DND-41 (cell line): ENCODE data around the gene ATG9B.

Source experiments
- ATAC-seq: fragments of 200-7000 bp; cut with Tn5 transposase; 3 replicates; pipeline ENCODE4 v1.9.1; 2021; ENCODE audit warnings: low read depth; ENCODE audit not compliant: insufficient read depth
- DNase-seq: peaks from one replicate; pipeline ENCODE4 v3.0.0-alpha.2; 2020
- H2AFZ ChIP-seq: 2 replicates; pipeline ENCODE4 v1.6.0; 2012; ENCODE audit warnings: low read depth, low read length
- H3K27ac ChIP-seq: 2 replicates; pipeline ENCODE4 v1.5.1; 2012; ENCODE audit warnings: low read length, inconsistent platforms
- H3K27me3 ChIP-seq: fragments of 200-600 bp; sonication (generic); 2 replicates; pipeline ENCODE4 v1.6.0; 2012; ENCODE audit warnings: low read length, mild to moderate bottlenecking, inconsistent platforms; ENCODE audit not compliant: insufficient read depth, poor library complexity
- H3K36me3 ChIP-seq: 2 replicates; pipeline ENCODE4 v1.5.1; 2012; ENCODE audit warnings: low read length, inconsistent platforms; ENCODE audit not compliant: insufficient read depth
- H3K4me1 ChIP-seq: 2 replicates; pipeline ENCODE4 v1.5.1; 2012; ENCODE audit warnings: mild to moderate bottlenecking, low read length; ENCODE audit not compliant: insufficient read depth
- H3K4me2 ChIP-seq: 2 replicates; pipeline ENCODE4 v1.6.0; 2012; ENCODE audit warnings: mild to moderate bottlenecking, moderate library complexity, low read length, inconsistent platforms; ENCODE audit not compliant: insufficient read depth
- H3K4me3 ChIP-seq, 2 experiments: fragments of 200-600 bp in 1 of 2; shearing (Covaris generic) in 1 of 2; 2 replicates each; pipeline ENCODE4 v1.5.1; 2012 to 2016; ENCODE audit warnings: inconsistent platforms in 2 of 2, low read length in 2 of 2, mild to moderate bottlenecking in 2 of 2, low read depth in 1 of 2, moderate library complexity in 1 of 2
- H3K79me2 ChIP-seq: 2 replicates; pipeline ENCODE4 v1.6.0; 2012; ENCODE audit warnings: low read length, inconsistent platforms; ENCODE audit not compliant: insufficient read depth
- H3K9ac ChIP-seq: 2 replicates; pipeline ENCODE4 v1.6.0; 2012; ENCODE audit warnings: low read depth, mild to moderate bottlenecking, inconsistent platforms, low read length, moderate library complexity
- H3K9me3 ChIP-seq: 2 replicates; pipeline ENCODE4 v1.5.1; 2012; ENCODE audit warnings: low read length, moderate library complexity, mild to moderate bottlenecking, inconsistent platforms; ENCODE audit not compliant: insufficient read depth, severe bottlenecking
- H4K20me1 ChIP-seq: 2 replicates; pipeline ENCODE4 v1.6.0; 2012; ENCODE audit warnings: low read length; ENCODE audit not compliant: insufficient read depth
- CTCF ChIP-seq: IDR thresholded peaks from 2 replicates; pipeline ENCODE4 v1.5.1; 2012; ENCODE audit warnings: borderline replicate concordance, low read length, moderate library complexity, mild to moderate bottlenecking; ENCODE audit not compliant: poor library complexity, severe bottlenecking; ENCODE audit errors: extremely low read depth
- EZH2 ChIP-seq: IDR thresholded peaks from 3 replicates; pipeline ENCODE4 v1.6.1; 2012; ENCODE audit warnings: borderline replicate concordance, low read depth, mild to moderate bottlenecking, moderate library complexity, low read length, inconsistent platforms; ENCODE audit not compliant: severe bottlenecking

ATG9B gene

GRCh38 chr7:151000897-151001495, 23.3 kb downstream of the ATG9B start:
- TF ChIP-seq EZH2 (no peak), CTCF (no peak)
- H3K9ac ChIP-seq = no peak overlapping the region
- no peaks in the 10 kb centered on the region for H3K9me3 ChIP-seq
- no peaks in the 10 kb centered on the region for H3K27me3 ChIP-seq
- no peak overlapping the region for H2AFZ ChIP-seq
- DNase-seq = no peak
- no peak overlapping the region for H3K4me3 ChIP-seq
- no peak overlapping the region for H3K4me2 ChIP-seq
- H4K20me1 ChIP-seq = no peaks in the 10 kb centered on the region; the same call in 1 of the 2 replicates
- H3K27ac ChIP-seq = no peak overlapping the region
- H3K4me1 ChIP-seq = no peaks in the 10 kb centered on the region
- ATAC-seq = no peak
- no peaks in the 10 kb centered on the region for H3K36me3 ChIP-seq
- no peaks in the 10 kb centered on the region for H3K79me2 ChIP-seq

- no peak for TF ChIP-seq CTCF
- TF ChIP-seq EZH2 = no peak
These were observed 24.6 kb downstream of the ATG9B start for GRCh38 chr7:150999497-151000230.

GRCh38 chr7:150999001-150999400, 25.3 kb downstream of the ATG9B start:
- H4K20me1 ChIP-seq = no peaks in the 10 kb centered on the region; the same call in 1 of the 2 replicates
- no peaks in the 10 kb centered on the region for H3K79me2 ChIP-seq
- no peak overlapping the region for H3K27ac ChIP-seq
- H3K27me3 ChIP-seq = no peaks in the 10 kb centered on the region
- DNase-seq = no peak
- TF ChIP-seq EZH2 (no peak), CTCF (no peak)
- H3K9ac ChIP-seq = no peak overlapping the region
- H2AFZ ChIP-seq = no peak overlapping the region
- ATAC-seq = no peak
- no peaks in the 10 kb centered on the region for H3K36me3 ChIP-seq
- no peaks in the 10 kb centered on the region for H3K4me1 ChIP-seq
- H3K4me2 ChIP-seq = no peak overlapping the region
- H3K4me3 ChIP-seq = no peak overlapping the region
- no peaks in the 10 kb centered on the region for H3K9me3 ChIP-seq

More at GRCh38 chr7:150999497-151000230, 24.6 kb downstream of the ATG9B start:
- H2AFZ ChIP-seq = no peak overlapping the region
- no peak overlapping the region for H3K4me2 ChIP-seq
- no peaks in the 10 kb centered on the region for H3K27me3 ChIP-seq
- DNase-seq (no peak), ATAC-seq (no peak)
- H3K27ac ChIP-seq = no peak overlapping the region
- no peaks in the 10 kb centered on the region for H3K4me1 ChIP-seq
- H3K4me3 ChIP-seq = no peak overlapping the region
- no peaks in the 10 kb centered on the region for H3K79me2 ChIP-seq
- H3K9ac ChIP-seq = no peak overlapping the region
- H3K9me3 ChIP-seq = no peaks in the 10 kb centered on the region
- no peaks in the 10 kb centered on the region for H3K36me3 ChIP-seq
- H4K20me1 ChIP-seq = no peaks in the 10 kb centered on the region; the same call in 1 of the 2 replicates
